Nephron progenitor cell (in vitro differentiated cells): ENCODE results near the gene RASGRP3.

Experiments used
- DNase-seq: peaks from one replicate; pipeline ENCODE4 v3.0.0; 2021
- H3K27ac Mint-ChIP-seq: 2 replicates; pipeline ENCODE4 v1.8.0; 2021; ENCODE audit warnings: mild to moderate bottlenecking, moderate library complexity, mixed read lengths
- H3K27me3 Mint-ChIP-seq: 2 replicates; pipeline ENCODE4 v1.8.0; 2021; ENCODE audit warnings: mild to moderate bottlenecking, low read depth, mixed read lengths; ENCODE audit not compliant: poor library complexity
- H3K36me3 Mint-ChIP-seq: 2 replicates; pipeline ENCODE4 v1.8.0; 2021; ENCODE audit warnings: low read depth, mixed read lengths
- H3K4me1 Mint-ChIP-seq: 2 replicates; pipeline ENCODE4 v1.8.0; 2021; ENCODE audit warnings: mixed read lengths
- H3K4me3 Mint-ChIP-seq: 2 replicates; pipeline ENCODE4 v1.8.0; 2021; ENCODE audit warnings: mild to moderate bottlenecking, moderate library complexity, mixed read lengths
- H3K9me3 Mint-ChIP-seq: 2 replicates; pipeline ENCODE4 v1.8.0; 2021; ENCODE audit warnings: mild to moderate bottlenecking, moderate library complexity, mixed read lengths
- CTCF ChIP-seq: fragments of 200-600 bp; sonication (generic); IDR thresholded peaks from 2 replicates; pipeline ENCODE4 v1.5.0; 2021; ENCODE audit warnings: antibody characterized with exemption

RASGRP3 gene

GRCh38 chr2:33603416-33603815 lies 127.0 kb downstream of the RASGRP3 start:
- Mint-ChIP-seq H3K36me3 (peaks cover 10% of the 10 kb centered on the region), H3K4me3 (no peak overlapping the region), H3K4me1 (peaks cover 27% of the 10 kb centered on the region), H3K9me3 (peaks cover 3% of the 10 kb centered on the region), H3K27me3 (peaks cover 11% of the 10 kb centered on the region), H3K27ac (no peak overlapping the region)
- DNase-seq, result no peak
- no peak for TF ChIP-seq CTCF

- no peak for TF ChIP-seq CTCF
- peaks cover 11% of the 10 kb centered on the region for H3K9me3 Mint-ChIP-seq
- H3K4me1 Mint-ChIP-seq, result peaks cover 20% of the 10 kb centered on the region
- H3K27ac Mint-ChIP-seq, result peak overlapping the region; percentile 88
- peaks cover 24% of the 10 kb centered on the region for H3K36me3 Mint-ChIP-seq
- H3K4me3 Mint-ChIP-seq, result no peak overlapping the region
- H3K27me3 Mint-ChIP-seq, result peaks cover 3% of the 10 kb centered on the region
- no peak for DNase-seq
Measured at GRCh38 chr2:33605056-33605455, 128.6 kb downstream of the RASGRP3 start.

GRCh38 chr2:33606100-33606499 lies 129.7 kb downstream of the RASGRP3 start:
- peaks cover 20% of the 10 kb centered on the region for H3K4me1 Mint-ChIP-seq
- no peak overlapping the region for H3K4me3 Mint-ChIP-seq

GRCh38 chr2:33606622-33607021 lies 130.2 kb downstream of the RASGRP3 start:
- no peak for DNase-seq
- Mint-ChIP-seq H3K4me3 (no peak overlapping the region), H3K36me3 (peaks cover 38% of the 10 kb centered on the region), H3K4me1 (peaks cover 20% of the 10 kb centered on the region), H3K27me3 (peaks cover 3% of the 10 kb centered on the region), H3K9me3 (peaks cover 23% of the 10 kb centered on the region), H3K27ac (no peak overlapping the region)
- TF ChIP-seq CTCF, result no peak

More at GRCh38 chr2:33606100-33606499, 129.7 kb downstream of the RASGRP3 start:
- DNase-seq, result no peak
- peaks cover 33% of the 10 kb centered on the region for H3K36me3 Mint-ChIP-seq
- peaks cover 19% of the 10 kb centered on the region for H3K9me3 Mint-ChIP-seq
- no peak overlapping the region for H3K27ac Mint-ChIP-seq
- H3K27me3 Mint-ChIP-seq, result peaks cover 3% of the 10 kb centered on the region
- no peak for TF ChIP-seq CTCF

- Mint-ChIP-seq H3K4me1 (peaks cover 20% of the 10 kb centered on the region), H3K4me3 (no peak overlapping the region), H3K27me3 (peaks cover 3% of the 10 kb centered on the region), H3K9me3 (peaks cover 30% of the 10 kb centered on the region), H3K36me3 (peaks cover 45% of the 10 kb centered on the region), H3K27ac (no peak overlapping the region)
- no peak for TF ChIP-seq CTCF
- no peak for DNase-seq
Measured at GRCh38 chr2:33607251-33607721, 130.8 kb downstream of the RASGRP3 start.

GRCh38 chr2:33607905-33608304 lies 131.5 kb downstream of the RASGRP3 start:
- no peak for TF ChIP-seq CTCF
- Mint-ChIP-seq H3K27me3 (peaks cover 3% of the 10 kb centered on the region), H3K9me3 (peaks cover 32% of the 10 kb centered on the region), H3K4me1 (peaks cover 20% of the 10 kb centered on the region), H3K36me3 (peaks cover 47% of the 10 kb centered on the region), H3K27ac (no peak overlapping the region), H3K4me3 (no peak overlapping the region)
- DNase-seq, result no peak
